ENCODE measurements around the gene PHF1. TPM values are rescaled to one million over a fixed set of nuclear protein-coding genes. Genes with fewer than 3 reads are reported as not detected.

PHF1 gene
- total and polyA plus RNA-seq, 2 of the 13 experiments (the other 11 are each of a cell fraction or from before 2014, with no cell fraction given), result 25.4 to 61.9 TPM

DNA sequence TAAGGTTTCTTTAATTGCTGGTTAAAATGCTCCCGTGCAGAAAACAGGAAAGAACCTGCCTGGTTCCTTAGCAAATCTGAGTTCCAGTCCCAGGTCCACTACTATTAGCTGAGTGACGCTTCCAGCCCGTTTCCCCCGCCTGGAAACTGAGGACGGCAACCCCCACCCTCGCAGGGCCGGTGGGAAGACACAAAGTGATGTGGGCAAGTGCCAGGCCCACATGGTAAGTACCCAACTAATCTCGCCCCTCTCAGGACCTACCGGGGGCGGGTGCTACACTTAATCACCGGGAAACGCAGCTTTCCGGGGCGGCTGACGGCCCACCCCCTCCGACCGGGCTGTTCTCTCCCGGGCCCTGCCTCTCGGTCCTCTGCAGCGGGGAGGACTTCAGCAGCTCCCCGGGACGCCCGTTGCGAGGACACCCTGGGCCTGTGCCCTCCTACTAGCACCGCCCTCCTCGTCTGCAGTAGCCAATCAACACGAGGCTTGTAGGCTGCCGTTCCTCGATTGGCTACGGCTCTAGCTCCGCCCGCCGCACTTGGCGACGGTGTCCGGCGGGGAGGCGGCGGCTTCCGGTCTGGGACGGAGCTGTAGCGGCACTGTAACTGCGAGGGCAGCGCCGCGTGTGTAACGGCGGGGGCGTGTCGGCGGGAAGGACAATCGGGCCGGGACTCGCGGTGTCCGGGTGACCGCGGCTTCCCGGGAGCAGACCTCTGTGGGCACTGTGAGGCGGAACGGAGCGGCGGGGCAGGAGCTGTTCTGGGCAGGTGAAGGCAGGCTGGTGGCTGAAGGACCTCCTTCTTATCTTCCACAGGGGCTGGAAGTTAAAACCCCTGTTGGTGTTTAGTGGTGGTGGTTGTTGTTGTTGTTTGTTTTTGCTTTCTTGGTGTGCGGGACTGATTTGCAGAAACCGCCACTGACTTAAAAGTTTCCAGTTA, 43.5 kb downstream of the PHF1 start, which contains the start of gene ZBTB9 (continued):
- TF ChIP-seq, protein P1, sequence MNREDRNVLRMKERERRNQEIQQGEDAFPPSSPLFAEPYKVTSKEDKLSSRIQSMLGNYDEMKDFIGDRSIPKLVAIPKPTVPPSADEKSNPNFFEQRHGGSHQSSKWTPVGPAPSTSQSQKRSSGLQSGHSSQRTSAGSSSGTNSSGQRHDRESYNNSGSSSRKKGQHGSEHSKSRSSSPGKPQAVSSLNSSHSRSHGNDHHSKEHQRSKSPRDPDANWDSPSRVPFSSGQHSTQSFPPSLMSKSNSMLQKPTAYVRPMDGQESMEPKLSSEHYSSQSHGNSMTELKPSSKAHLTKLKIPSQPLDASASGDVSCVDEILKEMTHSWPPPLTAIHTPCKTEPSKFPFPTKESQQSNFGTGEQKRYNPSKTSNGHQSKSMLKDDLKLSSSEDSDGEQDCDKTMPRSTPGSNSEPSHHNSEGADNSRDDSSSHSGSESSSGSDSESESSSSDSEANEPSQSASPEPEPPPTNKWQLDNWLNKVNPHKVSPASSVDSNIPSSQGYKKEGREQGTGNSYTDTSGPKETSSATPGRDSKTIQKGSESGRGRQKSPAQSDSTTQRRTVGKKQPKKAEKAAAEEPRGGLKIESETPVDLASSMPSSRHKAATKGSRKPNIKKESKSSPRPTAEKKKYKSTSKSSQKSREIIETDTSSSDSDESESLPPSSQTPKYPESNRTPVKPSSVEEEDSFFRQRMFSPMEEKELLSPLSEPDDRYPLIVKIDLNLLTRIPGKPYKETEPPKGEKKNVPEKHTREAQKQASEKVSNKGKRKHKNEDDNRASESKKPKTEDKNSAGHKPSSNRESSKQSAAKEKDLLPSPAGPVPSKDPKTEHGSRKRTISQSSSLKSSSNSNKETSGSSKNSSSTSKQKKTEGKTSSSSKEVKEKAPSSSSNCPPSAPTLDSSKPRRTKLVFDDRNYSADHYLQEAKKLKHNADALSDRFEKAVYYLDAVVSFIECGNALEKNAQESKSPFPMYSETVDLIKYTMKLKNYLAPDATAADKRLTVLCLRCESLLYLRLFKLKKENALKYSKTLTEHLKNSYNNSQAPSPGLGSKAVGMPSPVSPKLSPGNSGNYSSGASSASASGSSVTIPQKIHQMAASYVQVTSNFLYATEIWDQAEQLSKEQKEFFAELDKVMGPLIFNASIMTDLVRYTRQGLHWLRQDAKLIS (CRISPR knock-in tag; IDR thresholded peaks at IDR 0.05), result peak; percentile 59; the same call in 1 of the 2 replicates
- peak; percentile 75; the same call in 1 of the 2 replicates for TF ChIP-seq ZNF749 (CRISPR knock-in tag; IDR thresholded peaks at IDR 0.05; ENCODE audit: borderline replicate concordance)
- peak; percentile 93 for TF ChIP-seq AHR (CRISPR knock-in tag; IDR thresholded peaks at IDR 0.05)
- TF ChIP-seq ZNF543 (CRISPR knock-in tag; IDR thresholded peaks at IDR 0.05), result peak; percentile 97
- TF ChIP-seq HMGA1 (CRISPR knock-in tag; conservative IDR thresholded peaks at IDR 0.05), result no peak
- TF ChIP-seq, protein P2, sequence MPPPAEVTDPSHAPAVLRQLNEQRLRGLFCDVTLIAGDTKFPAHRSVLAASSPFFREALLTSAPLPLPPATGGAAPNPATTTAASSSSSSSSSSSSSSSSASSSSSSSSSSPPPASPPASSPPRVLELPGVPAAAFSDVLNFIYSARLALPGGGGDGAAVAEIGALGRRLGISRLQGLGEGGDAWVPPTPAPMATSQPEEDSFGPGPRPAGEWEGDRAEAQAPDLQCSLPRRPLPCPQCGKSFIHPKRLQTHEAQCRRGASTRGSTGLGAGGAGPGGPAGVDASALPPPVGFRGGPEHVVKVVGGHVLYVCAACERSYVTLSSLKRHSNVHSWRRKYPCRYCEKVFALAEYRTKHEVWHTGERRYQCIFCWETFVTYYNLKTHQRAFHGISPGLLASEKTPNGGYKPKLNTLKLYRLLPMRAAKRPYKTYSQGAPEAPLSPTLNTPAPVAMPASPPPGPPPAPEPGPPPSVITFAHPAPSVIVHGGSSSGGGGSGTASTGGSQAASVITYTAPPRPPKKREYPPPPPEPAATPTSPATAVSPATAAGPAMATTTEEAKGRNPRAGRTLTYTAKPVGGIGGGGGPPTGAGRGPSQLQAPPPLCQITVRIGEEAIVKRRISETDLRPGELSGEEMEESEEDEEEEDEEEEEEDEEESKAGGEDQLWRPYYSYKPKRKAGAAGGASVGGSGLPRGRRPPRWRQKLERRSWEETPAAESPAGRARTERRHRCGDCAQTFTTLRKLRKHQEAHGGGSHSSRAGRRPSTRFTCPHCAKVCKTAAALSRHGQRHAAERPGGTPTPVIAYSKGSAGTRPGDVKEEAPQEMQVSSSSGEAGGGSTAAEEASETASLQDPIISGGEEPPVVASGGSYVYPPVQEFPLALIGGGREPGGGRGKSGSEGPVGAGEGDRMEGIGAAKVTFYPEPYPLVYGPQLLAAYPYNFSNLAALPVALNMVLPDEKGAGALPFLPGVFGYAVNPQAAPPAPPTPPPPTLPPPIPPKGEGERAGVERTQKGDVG (CRISPR knock-in tag; IDR thresholded peaks at IDR 0.05; ENCODE audit: borderline replicate concordance), result 0 out of 2 replicates have a peak, but pooled peaks have one; percentile 77
- peak; percentile 42; the same call in 1 of the 2 replicates for TF ChIP-seq FOXO1 (CRISPR knock-in tag; IDR thresholded peaks at IDR 0.05)
- peak; percentile 95 for TF ChIP-seq POGZ (CRISPR knock-in tag; IDR thresholded peaks at IDR 0.05)
- peak; percentile 95; the same call in 1 of the 2 replicates for TF ChIP-seq ZNF782 (CRISPR knock-in tag; IDR thresholded peaks at IDR 0.05; ENCODE audit: borderline replicate concordance)
- TF ChIP-seq ZNF329 (CRISPR knock-in tag; IDR thresholded peaks at IDR 0.05; ENCODE audit: low read depth), result peak; percentile 78; the same call in 1 of the 2 replicates
- no peak for TF ChIP-seq RBM22 (optimal IDR thresholded peaks at IDR 0.05; ENCODE audit: low read length)
- peak; percentile 86; the same call in 1 of the 2 replicates for TF ChIP-seq ZNF724P (CRISPR knock-in tag; IDR thresholded peaks at IDR 0.05; ENCODE audit: borderline replicate concordance)
- TF ChIP-seq HCFC1 (IDR thresholded peaks at IDR 0.05; ENCODE audit: low read depth, low read length), result peak; percentile 49; the same call in 1 of the 2 replicates
- peak; percentile 35; the same call in 1 of the 2 replicates for TF ChIP-seq NR2F2 (IDR thresholded peaks at IDR 0.05; ENCODE audit: borderline replicate concordance, low read depth)
- no peak for TF ChIP-seq JUND (CRISPR knock-in tag; IDR thresholded peaks at IDR 0.05)
- no peak for TF ChIP-seq TBP (CRISPR knock-in tag; IDR thresholded peaks at IDR 0.05)
- no peak for TF ChIP-seq NFIB (CRISPR knock-in tag; IDR thresholded peaks at IDR 0.05; ENCODE audit: borderline replicate concordance)
- TF ChIP-seq, protein P3, sequence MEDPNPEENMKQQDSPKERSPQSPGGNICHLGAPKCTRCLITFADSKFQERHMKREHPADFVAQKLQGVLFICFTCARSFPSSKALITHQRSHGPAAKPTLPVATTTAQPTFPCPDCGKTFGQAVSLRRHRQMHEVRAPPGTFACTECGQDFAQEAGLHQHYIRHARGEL (CRISPR knock-in tag; IDR thresholded peaks at IDR 0.05), result peak; percentile 90
- TF ChIP-seq DR1 (CRISPR knock-in tag; IDR thresholded peaks at IDR 0.05), result peak; percentile 96
- peak; percentile 93; the same call in 1 of the 2 replicates for TF ChIP-seq ZNF709 (CRISPR knock-in tag; IDR thresholded peaks at IDR 0.05)
- TF ChIP-seq MTF2 (CRISPR knock-in tag; IDR thresholded peaks at IDR 0.05; ENCODE audit: borderline replicate concordance), result peak; percentile 69; the same call in 1 of the 2 replicates
- TF ChIP-seq ZBTB7A (CRISPR knock-in tag; IDR thresholded peaks at IDR 0.05), result no peak
